Thyroid gland (tissue), 4 donors: ENCODE results near the gene LIMK1. TPM values are rescaled to one million over a fixed set of nuclear protein-coding genes. Genes with fewer than 3 reads are reported as not detected.

ENCODE experiments used
- DNase-seq, 2 donors: peaks; one replicate each; pipeline ENCODE4 v3.0.0-alpha.2; 2019
- H3K27ac ChIP-seq, 3 donors: fragments of 200-600 bp; sonication (generic); 1 replicate in 2 of 3; 2 replicates in 1 of 3; pipeline ENCODE4 v1.5.1; 2016 to 2019; ENCODE audit warnings: mild to moderate bottlenecking in 1 of 3, moderate library complexity in 1 of 3
- H3K27me3 ChIP-seq: fragments of 200-600 bp; sonication (generic); one replicate; pipeline ENCODE4 v1.5.1; 2019
- H3K36me3 ChIP-seq, 2 donors: fragments of 200-600 bp; sonication (generic); one replicate each; pipeline ENCODE4 v1.5.1; 2016 to 2019
- H3K4me1 ChIP-seq, 2 donors: fragments of 200-600 bp; sonication (generic); one replicate each; pipeline ENCODE4 v1.5.1; 2017 to 2019
- H3K4me3 ChIP-seq, 3 donors: fragments of 200-600 bp; sonication (generic); replicated peaks in 1 of 3; 1 replicate in 2 of 3; 2 replicates in 1 of 3; pipeline ENCODE4 v1.5.1; 2016; ENCODE audit warnings: mild to moderate bottlenecking in 1 of 3
- H3K9me3 ChIP-seq: fragments of 200-600 bp; sonication (generic); one replicate; pipeline ENCODE4 v1.5.1; 2017
- CTCF ChIP-seq, 6 experiments: fragments of 200-600 bp in 3 of 6; fragments of 450-650 bp in 3 of 6; sonication (generic) in 3 of 6; IDR thresholded peaks; one replicate each; pipeline ENCODE4 v1.5.1; 2016 to 2019; ENCODE audit warnings: antibody characterized with exemption in 6 of 6, mild to moderate bottlenecking in 2 of 6, inconsistent platforms in 1 of 6, moderate library complexity in 1 of 6
- POLR2A ChIP-seq, 2 donors: fragments of 450-650 bp; IDR thresholded peaks; one replicate each; pipeline ENCODE4 v1.6.1; 2017; ENCODE audit warnings: antibody characterized with exemption in 2 of 2, mild to moderate bottlenecking in 2 of 2, moderate library complexity in 1 of 2
- WGBS, 2 donors: methylation state at CpG; one replicate each; pipeline ENCODE4 v1.1.5; 2017; 5-methylcytosine and 5-hydroxymethylcytosine counted together
- intact Hi-C: fragments of 100-400 bp; cut with DNase I; formaldehyde crosslinking; loops from one replicate; pipeline ENCODE4 v1.15.1; 2023
- total RNA-seq, 4 donors: library from RNA; depleted of rRNA; stranded (reverse); fragments of >200 nt; gene quantifications; one replicate each; pipeline ENCODE4 v1.2.3, GENCODE V29; 2016

The LIMK1 gene
- total RNA-seq, 4 donors from 2014 or later = 16.7 to 32.8 (median 21.5) TPM

GRCh38 chr7:74082770-74083116 is 861 bp upstream of the LIMK1 start:
- Histone ChIP-seq H3K9me3 (no peaks in the 10 kb centered on the region), H3K27ac (no peak overlapping the region), H3K27me3 (no peaks in the 10 kb centered on the region), H3K4me1 (peaks cover 13 to 22% of the 10 kb centered on the region in 2 donors), H3K4me3 (no peak overlapping the region), H3K36me3 (no peaks in the 10 kb centered on the region)
- intact Hi-C loops = no loop called here
- DNase-seq = no peak
- WGBS, 2 donors = 89 to 90% methylated on average over 9 of the region's 9 CpGs
- TF ChIP-seq POLR2A (IDR thresholded peaks at IDR 0.05) = no peak
- TF ChIP-seq CTCF (IDR thresholded peaks at IDR 0.05) = no peak

- H3K36me3 ChIP-seq = no peaks in the 10 kb centered on the region
- DNase-seq = peak; percentile 41 to 43
- peaks cover 13 to 22% of the 10 kb centered on the region in 2 donors for H3K4me1 ChIP-seq
- 0 to 4% methylated on average over 13 to 28 of the region's 61 CpGs for WGBS, 2 donors
- TF ChIP-seq POLR2A (IDR thresholded peaks at IDR 0.05) (no peak), CTCF (IDR thresholded peaks at IDR 0.05) (no peak)
- intact Hi-C loops = no loop called here
- H3K27me3 ChIP-seq = no peaks in the 10 kb centered on the region
- no peaks in the 10 kb centered on the region for H3K9me3 ChIP-seq
- peak overlapping the region in 2 of 3 donors; percentile 48 for H3K27ac ChIP-seq
- peak overlapping the region in 2 of 3 donors; percentile 43 to 84 for H3K4me3 ChIP-seq
Measured at GRCh38 chr7:74083928-74084721, 521 bp downstream of the LIMK1 start.

- DNase-seq = peak; percentile 60 to 68
- intact Hi-C loops = no loop called here
- TF ChIP-seq POLR2A (IDR thresholded peaks at IDR 0.05) = no peak
- no peak for TF ChIP-seq CTCF (IDR thresholded peaks at IDR 0.05)
- H3K4me3 ChIP-seq = peak overlapping the region in 1 of 3 donors; percentile 84
- no peaks in the 10 kb centered on the region for H3K27me3 ChIP-seq
- peak overlapping the region in 2 of 3 donors; percentile 11 to 48 for H3K27ac ChIP-seq
- H3K36me3 ChIP-seq = no peaks in the 10 kb centered on the region
- peaks cover 13 to 22% of the 10 kb centered on the region in 2 donors for H3K4me1 ChIP-seq
- 61 to 73% methylated on average over 5 of the region's 6 CpGs for WGBS, 2 donors
- no peaks in the 10 kb centered on the region for H3K9me3 ChIP-seq
Measured at GRCh38 chr7:74084722-74085578, 1.3 kb downstream of the LIMK1 start.

GRCh38 chr7:74087791-74088453 is 4.3 kb downstream of the LIMK1 start:
- H3K4me1 ChIP-seq = peaks cover 13 to 30% of the 10 kb centered on the region in 2 donors
- no peak for DNase-seq
- intact Hi-C loops = no loop called here
- WGBS, 2 donors = 95 to 97% methylated on average over 10 of the region's 10 CpGs
- TF ChIP-seq POLR2A (IDR thresholded peaks at IDR 0.05) (no peak), CTCF (IDR thresholded peaks at IDR 0.05) (no peak)
- H3K36me3 ChIP-seq = no peaks in the 10 kb centered on the region
- H3K27ac ChIP-seq = no peak overlapping the region
- no peak overlapping the region for H3K4me3 ChIP-seq
- H3K27me3 ChIP-seq = no peaks in the 10 kb centered on the region
- no peaks in the 10 kb centered on the region for H3K9me3 ChIP-seq
